Sigmoid colon (tissue), 7 donors: ENCODE results near the gene TSC2. TPM values are rescaled to one million over a fixed set of nuclear protein-coding genes. Genes with fewer than 3 reads are reported as not detected.

Experiments used
- DNase-seq: peaks from one replicate; pipeline ENCODE4 v3.0.0-alpha.2; 2019
- H3K27ac ChIP-seq, 4 donors: fragments of 200-600 bp; sonication (generic); one replicate each; pipeline ENCODE4 v1.5.1; 2016 to 2019; ENCODE audit warnings: mild to moderate bottlenecking in 1 of 4
- H3K27me3 ChIP-seq, 3 donors: fragments of 200-600 bp; sonication (generic); one replicate each; pipeline ENCODE4 v1.5.1; 2019; ENCODE audit warnings: mild to moderate bottlenecking in 1 of 3
- H3K36me3 ChIP-seq, 4 donors: fragments of 200-600 bp; sonication (generic); one replicate each; pipeline ENCODE4 v1.5.1; 2016 to 2019
- H3K4me1 ChIP-seq, 4 donors: fragments of 200-600 bp; sonication (generic); one replicate each; pipeline ENCODE4 v1.5.1; 2017 to 2019
- H3K4me3 ChIP-seq, 4 donors: fragments of 200-600 bp; sonication (generic); one replicate each; pipeline ENCODE4 v1.5.1; 2017 to 2019; ENCODE audit warnings: mild to moderate bottlenecking in 2 of 4, moderate library complexity in 1 of 4
- H3K9me3 ChIP-seq, 4 donors: fragments of 200-600 bp in 3 of 4; sonication (generic) in 3 of 4; one replicate each; pipeline versions ENCODE4 v1.5.1 to v1.6.1; 2013 to 2019
- EP300 ChIP-seq, 4 donors: sonication (generic); formaldehyde crosslinking; IDR thresholded peaks; one replicate each; pipeline ENCODE4 v1.6.1; 2017; ENCODE audit warnings: antibody characterized with exemption in 4 of 4
- POLR2A ChIP-seq, 2 donors: fragments of 450-650 bp; IDR thresholded peaks; one replicate each; pipeline ENCODE4 v1.6.1; 2016; ENCODE audit warnings: antibody characterized with exemption in 2 of 2, mild to moderate bottlenecking in 2 of 2, moderate library complexity in 2 of 2
- POLR2AphosphoS5 ChIP-seq, 4 donors: sonication (generic); formaldehyde crosslinking; IDR thresholded peaks; one replicate each; pipeline ENCODE4 v1.6.1; 2017; ENCODE audit warnings: antibody characterized with exemption in 4 of 4
- WGBS, 2 donors: extraction: QIAGEN DNeasy Blood & Tissue Kit; methylation state at CpG; one replicate each; pipeline ENCODE4 v1.1.7; 2013; 5-methylcytosine and 5-hydroxymethylcytosine counted together
- intact Hi-C: fragments of 100-400 bp; cut with DNase I; formaldehyde crosslinking; loops from one replicate; pipeline ENCODE4 v1.15.1; 2023
- polyA plus RNA-seq, 3 donors: library from polyadenylated mRNA; stranded (reverse); fragments of 200-250 nt; gene quantifications; one replicate each; pipeline ENCODE4 v1.2.3, GENCODE V29; 2013
- total RNA-seq, 4 donors: library from RNA; depleted of rRNA; stranded (reverse); fragments of >200 nt; gene quantifications; one replicate each; pipeline ENCODE4 v1.1.0, GENCODE V29; 2016
- TF ChIP-seq, protein P1 (sequence below), 4 experiments: fragments of 450-650 bp in 3 of 4; fragments of 200-600 bp in 1 of 4; IDR thresholded peaks; one replicate each; pipeline ENCODE4 v1.5.1; 2016 to 2019; ENCODE audit warnings: antibody characterized with exemption in 4 of 4, mild to moderate bottlenecking in 3 of 4, moderate library complexity in 2 of 4
- donor health status: healthy with polysubstance abuse.
- donor health status: Bipolar disorder and iron deficiency.
- donor health status: healthy.

The TSC2 gene
- total and polyA plus RNA-seq, 7 donors, result 16.9 to 80.9 (median 34.6) TPM

DNA sequence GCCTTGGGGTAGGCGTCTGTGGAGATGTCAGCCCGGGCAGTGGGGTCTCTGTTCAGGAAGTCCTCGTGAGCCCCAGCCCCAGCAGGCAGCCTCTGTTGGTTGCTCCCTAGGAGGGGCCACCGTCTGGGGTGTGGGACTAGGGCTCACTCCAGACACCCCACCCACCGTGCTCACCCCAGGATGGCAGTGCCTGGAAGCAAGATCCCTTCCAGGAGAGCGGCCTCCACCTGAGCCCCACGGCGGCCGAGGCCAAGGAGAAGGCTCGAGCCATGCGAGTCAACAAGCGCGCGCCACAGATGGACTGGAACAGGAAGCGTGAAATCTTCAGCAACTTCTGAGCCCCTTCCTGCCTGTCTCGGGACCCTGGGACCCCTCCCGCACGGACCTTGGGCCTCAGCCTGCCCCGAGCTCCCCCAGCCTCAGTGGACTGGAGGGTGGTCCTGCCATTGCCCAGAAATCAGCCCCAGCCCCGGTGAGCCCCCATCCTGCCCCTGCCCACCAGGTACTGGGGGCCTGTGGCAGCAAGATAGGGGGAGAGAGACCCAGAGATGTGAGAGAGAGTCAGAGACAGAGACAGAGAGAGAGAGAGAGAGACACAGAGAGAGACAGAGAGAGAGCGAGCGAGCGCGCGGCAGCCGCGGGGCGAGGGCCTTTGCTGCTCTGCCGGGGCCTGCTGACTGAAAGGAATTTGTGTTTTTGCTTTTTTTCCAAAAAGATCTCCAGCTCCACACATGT, 10.0 kb upstream of the TSC2 start:
- Histone ChIP-seq H3K27me3 (no peaks in the 10 kb centered on the region), H3K9me3 (no peaks in the 10 kb centered on the region), H3K4me1 (peaks cover 0 to 79% (median 73%) of the 10 kb centered on the region in 4 donors), H3K4me3 (no peak overlapping the region), H3K36me3 (peaks cover 0 to 6% (median 2%) of the 10 kb centered on the region in 4 donors), H3K27ac (peak overlapping the region; percentile 69 to 90 (median 82))
- intact Hi-C loops, result no loop called here
- WGBS, 2 donors, result 84 to 88% methylated on average over 29 of the region's 29 CpGs
- no peak for TF ChIP-seq POLR2AphosphoS5 (IDR thresholded peaks at IDR 0.05)
- no peak for TF ChIP-seq EP300 (IDR thresholded peaks at IDR 0.05)
- no peak for DNase-seq

DNA sequence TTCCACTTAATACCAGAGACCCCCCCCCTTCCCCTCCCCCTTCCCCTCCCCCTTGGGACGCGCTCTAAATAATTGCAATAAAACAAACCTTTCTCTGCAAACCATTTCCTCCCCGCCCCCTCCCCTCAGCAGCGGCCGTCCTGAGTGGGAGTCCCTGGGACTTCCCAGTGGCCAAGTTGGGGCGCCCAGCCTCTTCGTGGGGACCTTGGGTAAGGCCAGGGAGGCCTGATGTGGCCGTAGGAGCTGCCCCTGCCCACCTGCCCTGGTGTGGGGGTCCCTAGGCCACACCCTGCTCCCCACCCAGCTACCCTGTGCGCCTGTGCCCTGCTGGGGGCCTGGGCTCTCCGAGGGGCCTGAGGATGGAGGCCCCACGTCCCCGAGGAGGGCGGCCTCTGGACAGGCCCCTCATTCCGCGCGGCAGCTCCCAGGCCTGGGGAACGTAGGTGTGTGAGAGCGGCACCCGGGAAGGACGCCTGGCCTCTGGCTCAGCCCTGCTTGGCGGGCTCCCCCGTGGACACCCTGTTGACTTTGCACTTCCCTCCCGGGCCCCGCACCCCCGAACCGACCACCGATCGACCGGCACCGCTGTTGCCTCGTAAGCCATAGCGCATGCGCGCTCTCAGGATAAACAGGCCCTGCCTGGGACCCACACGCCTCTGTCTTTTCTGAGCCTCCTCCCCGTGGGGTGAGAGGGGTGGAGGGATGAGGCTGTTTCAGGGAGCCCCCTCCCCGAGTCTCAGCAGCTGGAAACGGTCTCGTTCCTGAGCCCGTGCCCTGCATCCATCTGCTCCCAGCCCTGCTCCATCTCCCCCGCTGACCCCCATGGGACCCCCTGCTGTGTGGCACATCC, 9.2 kb upstream of the TSC2 start:
- peaks cover 0 to 78% (median 68%) of the 10 kb centered on the region in 4 donors for H3K4me1 ChIP-seq
- H3K4me3 ChIP-seq, result no peak overlapping the region
- H3K27ac ChIP-seq, result peak overlapping the region; percentile 69 to 83 (median 78)
- H3K9me3 ChIP-seq, result no peaks in the 10 kb centered on the region
- TF ChIP-seq EP300 (IDR thresholded peaks at IDR 0.05) (no peak), POLR2A (IDR thresholded peaks at IDR 0.05) (no peak), POLR2AphosphoS5 (IDR thresholded peaks at IDR 0.05) (no peak)
- TF ChIP-seq, protein P1, sequence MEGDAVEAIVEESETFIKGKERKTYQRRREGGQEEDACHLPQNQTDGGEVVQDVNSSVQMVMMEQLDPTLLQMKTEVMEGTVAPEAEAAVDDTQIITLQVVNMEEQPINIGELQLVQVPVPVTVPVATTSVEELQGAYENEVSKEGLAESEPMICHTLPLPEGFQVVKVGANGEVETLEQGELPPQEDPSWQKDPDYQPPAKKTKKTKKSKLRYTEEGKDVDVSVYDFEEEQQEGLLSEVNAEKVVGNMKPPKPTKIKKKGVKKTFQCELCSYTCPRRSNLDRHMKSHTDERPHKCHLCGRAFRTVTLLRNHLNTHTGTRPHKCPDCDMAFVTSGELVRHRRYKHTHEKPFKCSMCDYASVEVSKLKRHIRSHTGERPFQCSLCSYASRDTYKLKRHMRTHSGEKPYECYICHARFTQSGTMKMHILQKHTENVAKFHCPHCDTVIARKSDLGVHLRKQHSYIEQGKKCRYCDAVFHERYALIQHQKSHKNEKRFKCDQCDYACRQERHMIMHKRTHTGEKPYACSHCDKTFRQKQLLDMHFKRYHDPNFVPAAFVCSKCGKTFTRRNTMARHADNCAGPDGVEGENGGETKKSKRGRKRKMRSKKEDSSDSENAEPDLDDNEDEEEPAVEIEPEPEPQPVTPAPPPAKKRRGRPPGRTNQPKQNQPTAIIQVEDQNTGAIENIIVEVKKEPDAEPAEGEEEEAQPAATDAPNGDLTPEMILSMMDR (IDR thresholded peaks at IDR 0.05), result no peak
- no peaks in the 10 kb centered on the region for H3K27me3 ChIP-seq
- peaks cover 0 to 9% (median 3%) of the 10 kb centered on the region in 4 donors for H3K36me3 ChIP-seq
- WGBS, 2 donors, result 73 to 76% methylated on average over 41 of the region's 41 CpGs
- DNase-seq, result peak; percentile 90
- intact Hi-C loops, result no loop called here

DNA sequence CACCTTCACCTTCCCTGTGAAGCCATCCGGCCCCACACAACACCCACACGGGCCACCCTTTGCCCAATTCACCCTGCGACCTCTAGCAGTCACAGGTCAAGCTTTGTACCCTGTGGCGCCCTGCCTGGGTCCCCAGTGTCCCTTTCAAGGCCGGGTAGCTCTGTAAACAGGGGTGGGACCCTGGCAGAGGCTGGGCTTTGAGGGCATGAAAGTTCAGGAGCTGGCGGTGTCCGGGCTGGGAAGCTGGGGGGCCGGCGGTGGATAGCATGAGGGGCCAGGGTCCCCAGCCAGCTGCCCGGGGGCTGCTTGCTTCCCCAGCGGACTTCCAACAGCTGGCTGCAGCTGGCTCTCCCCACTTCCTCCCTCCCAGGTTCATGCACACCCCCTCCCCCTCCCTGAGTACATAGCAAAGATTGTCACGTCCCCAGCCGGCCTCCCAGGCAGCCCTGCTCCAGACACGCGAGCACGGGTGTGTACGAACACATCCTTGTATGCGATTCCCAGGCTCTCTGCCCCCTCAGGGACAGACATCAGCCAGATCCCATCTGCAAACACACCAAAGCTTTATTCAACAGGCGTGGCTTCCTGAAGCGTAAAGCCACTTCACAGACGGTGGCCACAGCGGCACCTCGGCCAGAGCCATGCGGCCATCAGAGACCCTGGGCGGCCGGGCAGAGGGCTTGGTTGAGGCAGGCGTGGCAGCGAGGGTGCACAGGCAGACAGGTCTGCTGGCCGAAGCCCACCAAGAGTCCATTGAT, 8.3 kb upstream of the TSC2 start:
- WGBS, 2 donors, result 24 to 50% methylated on average over 29 of the region's 29 CpGs
- peak; percentile 96 for DNase-seq
- intact Hi-C loops, result no loop called here
- peak overlapping the region; percentile 69 to 83 (median 78) for H3K27ac ChIP-seq
- peaks cover 0 to 71% (median 67%) of the 10 kb centered on the region in 4 donors for H3K4me1 ChIP-seq
- H3K36me3 ChIP-seq, result peaks cover 0 to 13% (median 3%) of the 10 kb centered on the region in 4 donors
- no peaks in the 10 kb centered on the region for H3K9me3 ChIP-seq
- TF ChIP-seq, protein P1 (IDR thresholded peaks at IDR 0.05), result no peak
- TF ChIP-seq EP300 (IDR thresholded peaks at IDR 0.05) (peak in 1 of 4 donors; percentile 19), POLR2AphosphoS5 (IDR thresholded peaks at IDR 0.05) (peak; percentile 24 to 72 (median 54))
- no peaks in the 10 kb centered on the region for H3K27me3 ChIP-seq
- no peak overlapping the region for H3K4me3 ChIP-seq

DNA sequence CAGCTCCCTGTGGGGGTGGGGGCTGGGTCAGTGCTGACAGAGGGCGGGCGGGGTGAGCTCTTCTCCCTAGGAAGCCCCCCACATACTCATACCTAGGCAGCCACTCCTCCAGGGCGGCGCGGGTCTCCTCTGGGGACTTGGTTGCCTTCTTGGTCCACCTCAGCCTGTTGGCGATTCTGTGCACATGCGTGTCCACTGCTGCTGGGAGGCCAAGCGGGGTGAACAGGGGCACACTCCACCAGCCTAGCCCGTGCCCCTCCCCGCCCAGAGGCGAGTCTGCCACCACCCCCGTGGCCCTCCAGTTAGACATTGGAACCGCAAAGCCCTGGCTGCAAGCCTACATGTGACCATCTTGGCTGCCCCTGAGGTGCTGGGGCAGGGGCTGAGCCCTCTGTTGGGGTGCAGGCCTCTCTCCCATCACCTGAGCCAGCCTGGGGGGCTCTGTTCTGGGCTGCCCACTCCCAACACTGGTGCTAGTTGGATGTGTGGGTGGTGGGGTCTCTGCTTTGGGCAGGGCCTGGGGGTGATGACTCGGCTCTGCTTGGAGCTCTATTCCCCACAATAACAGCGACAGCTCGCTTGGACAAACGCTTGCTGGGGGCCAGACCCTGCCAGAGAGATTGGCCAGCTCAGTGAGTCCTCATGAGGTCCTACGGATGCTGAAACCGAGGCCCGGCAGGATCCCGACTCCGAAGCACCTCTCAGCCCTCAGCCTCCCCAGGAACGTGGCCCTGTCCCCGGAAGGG, 7.6 kb upstream of the TSC2 start:
- H3K27me3 ChIP-seq, result no peaks in the 10 kb centered on the region
- no peaks in the 10 kb centered on the region for H3K9me3 ChIP-seq
- no peak overlapping the region for H3K4me3 ChIP-seq
- peaks cover 0 to 18% (median 3%) of the 10 kb centered on the region in 4 donors for H3K36me3 ChIP-seq
- peaks cover 0 to 64% (median 60%) of the 10 kb centered on the region in 4 donors for H3K4me1 ChIP-seq
- no peak for TF ChIP-seq POLR2A (IDR thresholded peaks at IDR 0.05)
- TF ChIP-seq POLR2AphosphoS5 (IDR thresholded peaks at IDR 0.05), result no peak
- no peak for TF ChIP-seq EP300 (IDR thresholded peaks at IDR 0.05)
- TF ChIP-seq, protein P1 (IDR thresholded peaks at IDR 0.05), result no peak
- peak overlapping the region; percentile 69 to 83 (median 78) for H3K27ac ChIP-seq
- intact Hi-C loops, result no loop called here
- no peak for DNase-seq
- WGBS, 2 donors, result 72 to 82% methylated on average over 24 of the region's 24 CpGs
